22Rv1 (cell line): ENCODE measurements around the gene FGD1.

Source experiments
- ZFX ChIP-seq: fragments of 450-650 bp; IDR thresholded peaks from 2 replicates; pipeline ENCODE4 v1.6.1; 2017; ENCODE audit warnings: antibody characterized with exemption, borderline replicate concordance
- TF ChIP-seq, protein P1 (sequence below): fragments of 450-650 bp; IDR thresholded peaks from 2 replicates; pipeline ENCODE4 v1.5.1; 2017; ENCODE audit warnings: mild to moderate bottlenecking

DNA sequence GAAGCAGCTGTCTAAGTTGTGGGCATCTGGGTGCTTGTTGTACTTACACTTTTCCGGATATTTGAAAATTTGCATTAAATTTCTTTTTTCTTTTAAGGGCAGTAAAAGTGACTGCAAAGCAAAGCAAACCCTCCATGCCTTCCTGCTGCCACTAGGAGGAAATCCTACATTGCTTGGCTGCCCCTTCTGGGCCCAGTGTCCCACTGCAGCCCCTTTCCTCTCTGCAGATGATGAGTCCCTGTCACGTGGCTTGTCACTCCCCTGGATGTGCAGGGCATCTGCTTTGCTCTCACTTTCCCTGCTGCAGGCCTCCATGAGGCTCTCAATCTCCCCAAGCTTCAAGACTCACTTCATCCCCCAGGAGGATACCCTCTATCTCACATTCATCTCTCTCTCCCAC is 43.1 kb downstream of the FGD1 start:
- TF ChIP-seq, protein P1, sequence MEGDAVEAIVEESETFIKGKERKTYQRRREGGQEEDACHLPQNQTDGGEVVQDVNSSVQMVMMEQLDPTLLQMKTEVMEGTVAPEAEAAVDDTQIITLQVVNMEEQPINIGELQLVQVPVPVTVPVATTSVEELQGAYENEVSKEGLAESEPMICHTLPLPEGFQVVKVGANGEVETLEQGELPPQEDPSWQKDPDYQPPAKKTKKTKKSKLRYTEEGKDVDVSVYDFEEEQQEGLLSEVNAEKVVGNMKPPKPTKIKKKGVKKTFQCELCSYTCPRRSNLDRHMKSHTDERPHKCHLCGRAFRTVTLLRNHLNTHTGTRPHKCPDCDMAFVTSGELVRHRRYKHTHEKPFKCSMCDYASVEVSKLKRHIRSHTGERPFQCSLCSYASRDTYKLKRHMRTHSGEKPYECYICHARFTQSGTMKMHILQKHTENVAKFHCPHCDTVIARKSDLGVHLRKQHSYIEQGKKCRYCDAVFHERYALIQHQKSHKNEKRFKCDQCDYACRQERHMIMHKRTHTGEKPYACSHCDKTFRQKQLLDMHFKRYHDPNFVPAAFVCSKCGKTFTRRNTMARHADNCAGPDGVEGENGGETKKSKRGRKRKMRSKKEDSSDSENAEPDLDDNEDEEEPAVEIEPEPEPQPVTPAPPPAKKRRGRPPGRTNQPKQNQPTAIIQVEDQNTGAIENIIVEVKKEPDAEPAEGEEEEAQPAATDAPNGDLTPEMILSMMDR, result no peak
- no peak for TF ChIP-seq ZFX
